Astrocyte (in vitro differentiated cells and primary cell): ENCODE measurements around the gene YIF1A. TPM values are rescaled to one million over a fixed set of nuclear protein-coding genes. Genes with fewer than 3 reads are reported as not detected.
A peak's percentile ranks its signal among the peaks of the same experiment; 100 is the strongest.

ENCODE experiments used
- DNase-seq: peaks from one replicate; pipeline ENCODE4 v3.0.0-alpha.2; 2010; ENCODE audit warnings: low read depth
- FAIRE-seq: peaks from 2 replicates; lab custom pipeline; 2011; peaks lifted over from hg19 to GRCh38; lab: Jason Lieb, UNC
- H2AFZ ChIP-seq: 2 replicates; pipeline ENCODE4 v1.6.0; 2012; ENCODE audit warnings: low read depth, low read length, inconsistent platforms
- H3K27ac ChIP-seq: 2 replicates; pipeline ENCODE4 v1.5.1; 2011; ENCODE audit warnings: low read depth, low read length, inconsistent platforms
- H3K27me3 ChIP-seq: 2 replicates; pipeline ENCODE4 v1.6.0; 2011; ENCODE audit warnings: low read length, inconsistent platforms; ENCODE audit not compliant: insufficient read depth
- H3K36me3 ChIP-seq: 2 replicates; pipeline ENCODE4 v1.5.1; 2011; ENCODE audit warnings: low read length, inconsistent platforms; ENCODE audit not compliant: insufficient read depth
- H3K4me1 ChIP-seq: 2 replicates; pipeline ENCODE4 v1.5.1; 2011; ENCODE audit warnings: low read length, inconsistent platforms; ENCODE audit not compliant: insufficient read depth
- H3K4me2 ChIP-seq: 2 replicates; pipeline ENCODE4 v1.6.0; 2012; ENCODE audit warnings: low read length, inconsistent platforms
- H3K4me3 ChIP-seq: 2 replicates; pipeline ENCODE4 v1.5.1; 2011; ENCODE audit warnings: low read depth, mild to moderate bottlenecking, low read length, inconsistent platforms; ENCODE audit not compliant: insufficient read depth
- H3K79me2 ChIP-seq: 2 replicates; pipeline ENCODE4 v1.6.0; 2012; ENCODE audit warnings: mild to moderate bottlenecking, low read length, inconsistent platforms; ENCODE audit not compliant: insufficient read depth
- H3K9ac ChIP-seq: 2 replicates; pipeline ENCODE4 v1.6.0; 2012; ENCODE audit warnings: mild to moderate bottlenecking, low read length, inconsistent platforms
- H3K9me3 ChIP-seq: 2 replicates; pipeline ENCODE4 v1.5.1; 2012; ENCODE audit warnings: low read depth, mild to moderate bottlenecking, low read length, inconsistent platforms; ENCODE audit not compliant: insufficient read depth
- H4K20me1 ChIP-seq: 2 replicates; pipeline ENCODE4 v1.6.0; 2012; ENCODE audit warnings: low read length, inconsistent platforms; ENCODE audit not compliant: insufficient read depth
- H3K27ac Mint-ChIP-seq: one replicate; pipeline ENCODE4 v1.8.0; 2021; ENCODE audit warnings: mild to moderate bottlenecking, mixed read lengths; ENCODE audit not compliant: unreplicated experiment
- H3K27me3 Mint-ChIP-seq: one replicate; pipeline ENCODE4 v1.8.0; 2021; ENCODE audit warnings: low read depth, mixed read lengths; ENCODE audit not compliant: unreplicated experiment
- H3K36me3 Mint-ChIP-seq: one replicate; pipeline ENCODE4 v1.8.0; 2021; ENCODE audit warnings: low read depth, mixed read lengths; ENCODE audit not compliant: unreplicated experiment
- H3K4me1 Mint-ChIP-seq: one replicate; pipeline ENCODE4 v1.8.0; 2021; ENCODE audit warnings: low read depth, mixed read lengths; ENCODE audit not compliant: unreplicated experiment
- H3K4me3 Mint-ChIP-seq: one replicate; pipeline ENCODE4 v1.8.0; 2021; ENCODE audit warnings: mild to moderate bottlenecking, moderate library complexity, mixed read lengths; ENCODE audit not compliant: unreplicated experiment
- H3K9me3 Mint-ChIP-seq: one replicate; pipeline ENCODE4 v1.8.0; 2021; ENCODE audit warnings: mild to moderate bottlenecking, mixed read lengths; ENCODE audit not compliant: unreplicated experiment
- CTCF ChIP-seq: IDR thresholded peaks from 2 replicates; pipeline ENCODE4 v1.5.1; 2011; ENCODE audit warnings: low read depth, mild to moderate bottlenecking, inconsistent platforms, low read length, moderate library complexity; ENCODE audit not compliant: insufficient read depth
- EZH2 ChIP-seq: IDR thresholded peaks from 2 replicates; pipeline ENCODE4 v1.6.1; 2012; ENCODE audit warnings: mild to moderate bottlenecking, low read length, inconsistent platforms; ENCODE audit not compliant: insufficient read depth
- total RNA-seq: library from RNA; stranded (reverse); gene quantifications from 2 replicates; pipeline ENCODE4 v1.2.1, GENCODE V29; 2021

The YIF1A gene
- total RNA-seq, 1 donor from 2014 or later: 129 TPM

GRCh38 chr11:66238786-66239413 is 50.0 kb downstream of the YIF1A start:
- no peaks in the 10 kb centered on the region for H3K4me1 Mint-ChIP-seq
- TF ChIP-seq CTCF: no peak
- TF ChIP-seq EZH2: no peak
- H3K27ac ChIP-seq: no peak overlapping the region
- no peak overlapping the region for H3K9ac ChIP-seq
- H3K27me3 ChIP-seq: no peaks in the 10 kb centered on the region
- no peak overlapping the region for H3K4me2 ChIP-seq
- H3K9me3 Mint-ChIP-seq: no peaks in the 10 kb centered on the region
- no peak overlapping the region for H3K27ac Mint-ChIP-seq
- no peaks in the 10 kb centered on the region for H3K27me3 Mint-ChIP-seq
- H3K36me3 Mint-ChIP-seq: peaks cover 18% of the 10 kb centered on the region
- H3K9me3 ChIP-seq: no peaks in the 10 kb centered on the region
- H4K20me1 ChIP-seq: peaks cover 4% of the 10 kb centered on the region
- FAIRE-seq (no peak), DNase-seq (no peak)
- H3K79me2 ChIP-seq: no peaks in the 10 kb centered on the region
- peaks cover 17% of the 10 kb centered on the region for H3K36me3 ChIP-seq
- H3K4me1 ChIP-seq: no peaks in the 10 kb centered on the region
- H2AFZ ChIP-seq: no peak overlapping the region
- H3K4me3 ChIP-seq: no peak overlapping the region
- H3K4me3 Mint-ChIP-seq: no peak overlapping the region

GRCh38 chr11:66237867-66238266 is 51.1 kb downstream of the YIF1A start:
- Histone ChIP-seq H4K20me1 (peaks cover 4% of the 10 kb centered on the region), H3K4me3 (no peak overlapping the region), H3K4me2 (no peak overlapping the region), H3K9ac (no peak overlapping the region), H3K27ac (no peak overlapping the region), H3K79me2 (no peaks in the 10 kb centered on the region), H3K27me3 (no peaks in the 10 kb centered on the region), H2AFZ (no peak overlapping the region), H3K36me3 (peaks cover 20% of the 10 kb centered on the region), H3K4me1 (no peaks in the 10 kb centered on the region), H3K9me3 (no peaks in the 10 kb centered on the region)
- Mint-ChIP-seq H3K36me3 (peaks cover 26% of the 10 kb centered on the region), H3K4me1 (no peaks in the 10 kb centered on the region), H3K9me3 (no peaks in the 10 kb centered on the region), H3K27me3 (peaks cover under 1% of the 10 kb centered on the region), H3K27ac (no peak overlapping the region), H3K4me3 (no peak overlapping the region)
- no peak for TF ChIP-seq CTCF
- no peak for TF ChIP-seq EZH2
- FAIRE-seq (no peak), DNase-seq (no peak)

GRCh38 chr11:66235141-66235540 is 53.8 kb downstream of the YIF1A start:
- Histone ChIP-seq H3K9me3 (no peaks in the 10 kb centered on the region), H3K4me2 (no peak overlapping the region), H3K27me3 (no peaks in the 10 kb centered on the region), H3K36me3 (peaks cover 19% of the 10 kb centered on the region), H3K9ac (no peak overlapping the region), H4K20me1 (no peaks in the 10 kb centered on the region), H3K4me3 (no peak overlapping the region), H3K4me1 (no peaks in the 10 kb centered on the region), H2AFZ (no peak overlapping the region), H3K79me2 (no peaks in the 10 kb centered on the region), H3K27ac (no peak overlapping the region)
- peaks cover 33% of the 10 kb centered on the region for H3K36me3 Mint-ChIP-seq
- DNase-seq: no peak
- no peaks in the 10 kb centered on the region for H3K9me3 Mint-ChIP-seq
- TF ChIP-seq CTCF: no peak
- TF ChIP-seq EZH2: no peak
- peak overlapping the region; percentile 27 for H3K4me3 Mint-ChIP-seq
- no peaks in the 10 kb centered on the region for H3K4me1 Mint-ChIP-seq
- peaks cover 2% of the 10 kb centered on the region for H3K27me3 Mint-ChIP-seq
- no peak overlapping the region for H3K27ac Mint-ChIP-seq
- no peak for FAIRE-seq
